ENCODE measurements around the gene MTHFD1L. TPM values are rescaled to one million over a fixed set of nuclear protein-coding genes. Genes with fewer than 3 reads are reported as not detected.

The MTHFD1L gene
- total RNA-seq, 1 donor = 68.7 TPM

GRCh38 chr6:150940941-150941340 is 75.4 kb downstream of the MTHFD1L start:
- H3K4me3 ChIP-seq (ENCODE audit: low read depth, low read length) = no peak overlapping the region
- peak; percentile 77 for DNase-seq (ENCODE audit: low read depth)
- TF ChIP-seq CTCF (IDR thresholded peaks at IDR 0.05; ENCODE audit: insufficient read depth, low read length) = no peak

GRCh38 chr6:150949526-150949925 is 84.0 kb downstream of the MTHFD1L start:
- no peak for TF ChIP-seq CTCF (IDR thresholded peaks at IDR 0.05; ENCODE audit: insufficient read depth, low read length)
- H3K4me3 ChIP-seq (ENCODE audit: low read depth, low read length) = no peak overlapping the region
- DNase-seq (ENCODE audit: low read depth) = no peak

GRCh38 chr6:150953851-150954250 is 88.3 kb downstream of the MTHFD1L start:
- no peak overlapping the region for H3K4me3 ChIP-seq (ENCODE audit: low read depth, low read length)
- DNase-seq (ENCODE audit: low read depth) = no peak
- TF ChIP-seq CTCF (IDR thresholded peaks at IDR 0.05; ENCODE audit: insufficient read depth, low read length) = no peak

GRCh38 chr6:150959166-150959565 is 93.7 kb downstream of the MTHFD1L start:
- H3K4me3 ChIP-seq (ENCODE audit: low read depth, low read length) = no peak overlapping the region
- peak; percentile 64 for DNase-seq (ENCODE audit: low read depth)
- TF ChIP-seq CTCF (IDR thresholded peaks at IDR 0.05; ENCODE audit: insufficient read depth, low read length) = no peak

GRCh38 chr6:150962436-150962835 is 96.9 kb downstream of the MTHFD1L start:
- TF ChIP-seq CTCF (IDR thresholded peaks at IDR 0.05; ENCODE audit: insufficient read depth, low read length) = no peak
- no peak for DNase-seq (ENCODE audit: low read depth)
- no peak overlapping the region for H3K4me3 ChIP-seq (ENCODE audit: low read depth, low read length)

GRCh38 chr6:150964765-150965164 is 99.3 kb downstream of the MTHFD1L start:
- TF ChIP-seq CTCF (IDR thresholded peaks at IDR 0.05; ENCODE audit: insufficient read depth, low read length) = no peak
- no peak for DNase-seq (ENCODE audit: low read depth)
- no peak overlapping the region for H3K4me3 ChIP-seq (ENCODE audit: low read depth, low read length)

GRCh38 chr6:150966786-150967185 is 101.3 kb downstream of the MTHFD1L start:
- H3K4me3 ChIP-seq (ENCODE audit: low read depth, low read length) = no peak overlapping the region
- no peak for TF ChIP-seq CTCF (IDR thresholded peaks at IDR 0.05; ENCODE audit: insufficient read depth, low read length)
- no peak for DNase-seq (ENCODE audit: low read depth)

Measured in fibroblast of the aortic adventitia (primary cell).